Endothelial cell of umbilical vein (primary cell): ENCODE data around the gene ADGRD1.
"Not testable (repeated sequence)": the region's sequence is repeated elsewhere in the genome, so short reads cannot be mapped to it uniquely, and the experiment has no call there.

Experiments used
- GATA2 ChIP-seq: IDR thresholded peaks from 2 replicates; pipeline ENCODE4 v1.7.0; 2011; ENCODE audit warnings: low read depth, mild to moderate bottlenecking, moderate library complexity, mixed read lengths, low read length; ENCODE audit not compliant: insufficient read length, insufficient read depth
- TF ChIP-seq, protein P1 (sequence below), 2 donors: IDR thresholded peaks; 1 replicate in 1 of 2; 2 replicates in 1 of 2; pipeline ENCODE4 v1.5.1; 2011; ENCODE audit warnings: low read length in 2 of 2, mild to moderate bottlenecking in 2 of 2, moderate library complexity in 2 of 2, control low read depth in 1 of 2, inconsistent platforms in 1 of 2, low read depth in 1 of 2; ENCODE audit not compliant: insufficient read depth in 1 of 2; ENCODE audit errors: extremely low read depth in 1 of 2

DNA sequence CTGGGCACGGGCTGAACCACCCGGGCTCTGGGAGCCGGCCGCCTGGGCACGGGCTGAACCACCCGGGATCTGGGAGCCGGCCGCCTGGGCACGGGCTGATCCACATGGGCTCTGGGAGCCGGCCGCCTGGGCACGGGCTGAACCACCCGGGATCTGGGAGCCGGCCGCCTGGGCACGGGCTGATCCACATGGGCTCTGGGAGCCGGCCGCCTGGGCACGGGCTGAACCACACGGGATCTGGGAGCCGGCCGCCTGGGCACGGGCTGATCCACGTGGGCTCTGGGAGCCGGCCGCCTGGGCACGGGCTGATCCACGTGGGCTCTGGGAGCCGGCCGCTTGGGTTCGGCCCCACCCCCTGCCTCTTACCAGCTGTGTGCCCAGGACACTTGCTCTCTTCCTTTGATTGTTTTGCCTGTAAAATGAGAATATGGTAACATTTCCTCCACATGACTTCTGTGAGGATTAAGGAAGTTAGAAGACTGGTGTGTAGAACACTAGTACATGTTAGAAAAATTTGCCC is 48.7 kb upstream of the ADGRD1 start:
- TF ChIP-seq, protein P1, sequence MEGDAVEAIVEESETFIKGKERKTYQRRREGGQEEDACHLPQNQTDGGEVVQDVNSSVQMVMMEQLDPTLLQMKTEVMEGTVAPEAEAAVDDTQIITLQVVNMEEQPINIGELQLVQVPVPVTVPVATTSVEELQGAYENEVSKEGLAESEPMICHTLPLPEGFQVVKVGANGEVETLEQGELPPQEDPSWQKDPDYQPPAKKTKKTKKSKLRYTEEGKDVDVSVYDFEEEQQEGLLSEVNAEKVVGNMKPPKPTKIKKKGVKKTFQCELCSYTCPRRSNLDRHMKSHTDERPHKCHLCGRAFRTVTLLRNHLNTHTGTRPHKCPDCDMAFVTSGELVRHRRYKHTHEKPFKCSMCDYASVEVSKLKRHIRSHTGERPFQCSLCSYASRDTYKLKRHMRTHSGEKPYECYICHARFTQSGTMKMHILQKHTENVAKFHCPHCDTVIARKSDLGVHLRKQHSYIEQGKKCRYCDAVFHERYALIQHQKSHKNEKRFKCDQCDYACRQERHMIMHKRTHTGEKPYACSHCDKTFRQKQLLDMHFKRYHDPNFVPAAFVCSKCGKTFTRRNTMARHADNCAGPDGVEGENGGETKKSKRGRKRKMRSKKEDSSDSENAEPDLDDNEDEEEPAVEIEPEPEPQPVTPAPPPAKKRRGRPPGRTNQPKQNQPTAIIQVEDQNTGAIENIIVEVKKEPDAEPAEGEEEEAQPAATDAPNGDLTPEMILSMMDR (IDR thresholded peaks at IDR 0.05; ENCODE audit: extremely low read depth in 1 of 2, insufficient read depth in 1 of 2, low read depth in 1 of 2, low read length in 2 of 2), result not testable (repeated sequence)
- TF ChIP-seq GATA2, result not testable (repeated sequence)
